MV-4-11 (cell line): Measurements from ENCODE around the gene COL2A1.
A peak's percentile ranks its signal among the peaks of the same experiment; 100 is the strongest.

Experiments
- DNase-seq: peaks from one replicate; lab custom pipeline; 2025; lab: John Stamatoyannopoulos, UW

COL2A1 gene

GRCh38 chr12:47944685-47945340 lies 59.5 kb downstream of the COL2A1 start:
- no peak for DNase-seq

GRCh38 chr12:47943623-47944340 lies 60.5 kb downstream of the COL2A1 start:
- no peak for DNase-seq

GRCh38 chr12:47942614-47943225 lies 61.6 kb downstream of the COL2A1 start:
- no peak for DNase-seq

GRCh38 chr12:47941871-47942613 lies 62.2 kb downstream of the COL2A1 start:
- DNase-seq, result no peak

DNA sequence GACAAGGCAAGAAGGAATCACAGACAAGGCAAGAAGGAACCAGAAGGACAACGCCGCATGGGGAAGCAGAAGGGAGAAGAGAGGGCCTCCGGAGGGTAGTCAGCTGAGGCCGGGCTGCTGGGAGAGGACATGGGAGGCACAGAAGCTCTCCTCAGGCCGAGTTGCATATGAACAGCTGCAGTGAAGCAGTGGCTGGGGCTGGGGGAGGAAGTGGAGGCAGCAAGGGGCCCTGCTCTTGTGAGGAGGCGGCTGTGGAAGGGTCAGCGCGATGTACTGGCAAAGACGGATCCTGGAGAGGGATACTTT lies 62.8 kb downstream of the COL2A1 start:
- DNase-seq, result peak; percentile 15

DNA sequence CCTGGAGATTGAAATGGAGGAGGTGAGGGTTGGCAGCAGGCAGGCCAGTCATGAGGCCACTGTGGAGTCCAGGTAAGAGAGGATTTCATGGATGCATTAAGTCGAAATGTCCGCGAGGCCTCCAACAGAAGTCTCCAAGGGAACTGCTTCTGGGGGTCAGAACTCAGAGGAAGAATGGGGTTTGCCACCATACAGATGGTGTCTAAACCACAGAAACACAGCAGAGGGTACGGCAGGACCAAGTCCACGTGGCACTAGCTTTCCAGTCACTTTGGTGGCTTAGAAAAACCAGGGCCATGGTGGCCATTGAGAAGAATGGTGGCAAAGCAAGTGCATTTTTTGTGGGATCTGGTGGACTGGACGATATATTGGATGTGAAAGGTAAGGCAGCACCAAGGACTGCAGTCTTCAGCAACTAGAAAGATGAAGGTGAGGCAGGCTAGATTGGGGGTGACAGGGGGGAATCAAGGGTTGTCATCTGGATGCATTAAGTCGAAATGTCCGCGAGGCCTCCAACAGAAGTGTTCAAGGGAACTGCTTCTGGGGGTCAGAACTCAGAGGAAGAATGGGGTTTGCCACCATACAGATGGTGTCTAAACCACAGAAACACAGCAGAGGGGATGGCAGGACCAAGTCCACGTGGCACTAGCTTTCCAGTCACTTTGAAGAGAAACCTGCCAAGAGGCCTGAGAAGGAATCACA lies 63.4 kb downstream of the COL2A1 start:
- DNase-seq, result no peak

DNA sequence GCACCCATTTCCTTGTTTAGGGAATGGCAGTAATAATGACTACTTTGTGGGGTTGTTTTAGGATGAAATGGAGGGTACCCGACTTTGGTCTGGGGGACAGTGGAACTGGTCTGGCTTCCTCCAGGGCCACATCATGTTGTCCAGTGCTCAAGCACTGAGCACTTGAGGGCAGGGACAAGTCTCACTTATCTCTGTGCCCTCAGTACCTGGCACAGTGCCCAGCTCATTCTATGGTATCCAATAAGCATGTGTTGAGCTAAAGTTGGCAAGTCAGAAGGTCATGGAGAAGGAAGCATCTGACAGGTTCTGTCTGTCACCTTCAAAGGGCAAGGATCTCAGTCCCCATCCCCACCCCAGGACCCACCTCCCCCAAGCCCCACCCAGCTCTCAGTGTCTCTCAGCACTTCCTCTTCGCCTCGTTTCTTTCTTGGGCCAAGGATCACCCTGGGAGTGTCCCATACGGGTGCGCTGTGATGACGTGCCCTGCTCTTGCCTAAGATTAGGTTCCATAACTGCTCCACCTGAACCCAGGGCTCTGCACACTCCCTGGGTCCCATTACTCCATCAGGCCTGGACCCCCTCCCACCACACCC lies 65.2 kb downstream of the COL2A1 start:
- DNase-seq, result no peak

DNA sequence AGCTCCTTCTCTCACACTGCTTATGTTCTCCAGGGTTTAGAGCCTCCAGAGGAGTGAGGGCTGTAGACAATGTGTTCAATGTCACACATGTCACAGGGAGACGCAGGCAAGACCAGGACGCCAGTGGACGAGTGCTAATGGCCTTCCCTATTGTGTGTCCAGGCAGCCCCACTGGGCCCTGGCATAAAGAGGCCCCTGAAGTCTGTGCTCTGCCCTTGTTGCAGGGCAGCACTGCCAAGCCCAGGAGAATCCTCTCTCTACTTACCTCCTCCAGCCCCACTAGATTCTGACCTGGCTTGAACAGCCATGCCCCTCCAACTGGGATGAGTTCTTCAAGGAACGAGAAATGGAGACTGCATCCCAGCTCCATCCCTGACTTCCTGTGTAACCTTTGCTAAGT lies 65.7 kb downstream of the COL2A1 start:
- DNase-seq, result no peak

DNA sequence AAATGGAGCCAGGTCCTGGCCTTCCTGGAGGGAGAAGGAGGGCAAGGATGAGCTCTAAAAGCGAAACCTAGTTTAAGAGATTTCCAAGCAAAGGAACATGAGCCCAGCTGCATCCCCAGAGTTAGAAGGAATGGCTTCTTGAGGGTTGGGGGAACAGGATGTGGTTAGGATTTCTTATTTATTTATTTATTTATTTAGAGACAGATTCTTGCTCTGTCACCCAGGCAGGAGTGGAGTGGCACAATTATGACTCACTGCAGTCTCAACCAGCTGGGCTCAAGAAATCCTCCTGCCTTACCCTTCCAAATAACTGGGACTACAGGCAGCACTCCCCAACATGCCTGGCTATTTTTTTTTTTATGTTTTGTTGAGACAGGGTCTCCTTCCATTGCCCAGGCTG lies 66.2 kb downstream of the COL2A1 start:
- peak; percentile 26 for DNase-seq

GRCh38 chr12:47935184-47935583 lies 69.1 kb downstream of the COL2A1 start:
- no peak for DNase-seq

DNA sequence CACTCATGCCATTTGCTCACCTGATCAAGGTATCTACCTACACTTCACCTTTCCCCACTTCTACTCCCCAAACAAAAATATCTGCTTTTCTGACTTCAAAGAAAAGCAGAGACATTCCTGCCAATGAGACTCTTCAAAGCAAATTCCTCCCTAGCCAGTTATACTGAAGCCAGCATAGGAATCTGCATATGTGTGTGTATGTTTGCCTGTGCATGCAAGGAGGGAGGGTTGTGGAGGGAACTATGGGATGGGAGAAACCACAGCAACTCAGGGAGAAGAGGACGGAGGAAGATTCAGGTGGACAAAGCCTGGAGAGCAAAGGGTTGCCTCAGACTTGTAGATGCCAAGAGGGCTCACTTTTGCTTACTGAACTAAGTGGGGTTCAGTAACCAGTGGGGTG lies 73.1 kb downstream of the COL2A1 start:
- no peak for DNase-seq

DNA sequence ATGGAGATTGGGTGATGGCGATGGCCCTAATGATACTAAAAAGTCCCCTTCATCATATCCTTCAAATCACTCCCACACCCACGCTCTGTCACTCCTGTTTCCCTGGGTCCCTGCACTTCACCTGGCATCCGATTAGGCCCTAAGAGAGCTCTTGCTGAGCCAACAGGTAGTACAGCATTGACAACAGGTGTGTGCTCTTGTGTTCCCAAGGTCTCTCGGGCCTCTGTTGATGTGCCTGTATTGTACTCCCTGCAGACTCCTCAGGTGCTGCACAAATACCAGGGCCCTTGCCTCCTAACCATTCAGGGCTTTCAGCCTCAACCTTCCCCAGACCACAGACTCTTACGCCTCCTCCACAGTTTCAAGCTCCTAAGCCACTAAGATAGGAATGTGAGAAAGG lies 73.6 kb downstream of the COL2A1 start:
- DNase-seq, result no peak

GRCh38 chr12:47927346-47927745 lies 76.9 kb downstream of the COL2A1 start:
- no peak for DNase-seq
